KBM-7 (cell line): Measurements from ENCODE around the gene OR10K2.
"Not testable (repeated sequence)": the region's sequence is repeated elsewhere in the genome, so short reads cannot be mapped to it uniquely, and the experiment has no call there.

Experiments
- DNase-seq: peaks from one replicate; pipeline ENCODE4 v3.0.0-alpha.2; 2015
- in situ Hi-C: fragments of 300-500 bp; cut with MboI; formaldehyde crosslinking; loops from 2 replicates; pipeline ENCODE4 v1.14.3; 2020; ENCODE audit warnings: low sequenced_read_pairs, low pct_unique_long_range_greater_than_20kb, mixed read lengths

Gene OR10K2

GRCh38 chr1:158374860-158375259 lies 51.2 kb downstream of the OR10K2 start:
- DNase-seq = no peak
- in situ Hi-C loops = no loop called here

- in situ Hi-C loops, DNase-seq: not testable (repeated sequence)
Observed at GRCh38 chr1:158374101-158374500, 51.9 kb downstream of the OR10K2 start.

- DNase-seq = no peak
- in situ Hi-C loops = no loop called here
Observed at GRCh38 chr1:158371188-158371953, 54.7 kb downstream of the OR10K2 start.
